GM12878 (cell line): ENCODE measurements around the gene GPLD1. TPM values are rescaled to one million over a fixed set of nuclear protein-coding genes. Genes with fewer than 3 reads are reported as not detected.

Experiments
- ATAC-seq: fragments of 200-7000 bp; cut with Tn5 transposase; 3 replicates; pipeline ENCODE4 v1.9.1; 2020; ENCODE audit warnings: mild to moderate bottlenecking, moderate library complexity
- BruUV-seq: library from RNA; stranded (reverse); fragments of 400-500 nt; replicated peaks from 2 replicates; lab custom pipeline; 2021; lab: Mats Ljungman, UMichigan
- CTCF ChIA-PET: fragments of 300-600 bp; sonication (Branson Sonifier 250); formaldehyde crosslinking; extraction: SDS; loops from one replicate; lab custom pipeline; 2021; ENCODE audit warnings: inconsistent platforms; lab: Yijun Ruan, JAX
- POLR2A ChIA-PET: fragments of 350-600 bp; formaldehyde crosslinking; extraction: SDS; loops from one replicate; lab custom pipeline; 2021; ENCODE audit warnings: inconsistent platforms; lab: Charles Lee
- RAD21 ChIA-PET: fragments of 300-600 bp; sonication (Branson Sonifier 250); formaldehyde crosslinking; loops from one replicate; lab custom pipeline; 2023; ENCODE audit warnings: antibody characterized with exemption; ENCODE audit not compliant: unreplicated experiment; lab: Charles Lee
- SMC1A ChIA-PET: fragments of 300-600 bp; sonication (Branson Sonifier 250); formaldehyde crosslinking; loops from one replicate; lab custom pipeline; 2023; ENCODE audit not compliant: unreplicated experiment, uncharacterized antibody; lab: Charles Lee
- DNase-seq: peaks from one replicate; pipeline ENCODE4 v3.0.0-alpha.2; 2011; ENCODE audit warnings: low read depth, low spot score
- FAIRE-seq: peaks from 3 replicates; lab custom pipeline; 2011; peaks lifted over from hg19 to GRCh38; lab: Jason Lieb, UNC
- H2AFZ ChIP-seq: 2 replicates; pipeline ENCODE4 v1.6.0; 2011; ENCODE audit warnings: low read depth, low read length, control low read depth; ENCODE audit not compliant: control insufficient read depth
- H3K27ac ChIP-seq: 2 replicates; pipeline ENCODE4 v1.5.1; 2011; ENCODE audit warnings: control low read depth; ENCODE audit not compliant: control insufficient read depth, insufficient read depth
- H3K27me3 ChIP-seq, 2 experiments: replicated peaks in 1 of 2; 2 replicates each; pipeline versions ENCODE4 v1.6.0 to v1.6.1; 2011; ENCODE audit warnings: low read length in 1 of 2; ENCODE audit not compliant: control insufficient read depth in 2 of 2, insufficient read depth in 2 of 2
- H3K36me3 ChIP-seq, 2 experiments: 2 replicates each; pipeline ENCODE4 v1.5.1; 2011; ENCODE audit warnings: low read length in 1 of 2; ENCODE audit not compliant: control insufficient read depth in 2 of 2, insufficient read depth in 2 of 2
- H3K4me1 ChIP-seq: 2 replicates; pipeline ENCODE4 v1.6.1; 2011; ENCODE audit warnings: mild to moderate bottlenecking, low read length, moderate library complexity, mixed read lengths; ENCODE audit not compliant: control insufficient read depth, insufficient read depth
- H3K4me2 ChIP-seq: 2 replicates; pipeline ENCODE4 v1.6.0; 2011; ENCODE audit warnings: control low read depth; ENCODE audit not compliant: control insufficient read depth, insufficient read depth
- H3K4me3 ChIP-seq: fragments of 200-600 bp; sonication (generic); 2 replicates; pipeline ENCODE4 v1.5.1; 2016
- H3K79me2 ChIP-seq: 2 replicates; pipeline ENCODE4 v1.6.0; 2011; ENCODE audit warnings: low read length; ENCODE audit not compliant: control insufficient read depth, insufficient read depth
- H3K9ac ChIP-seq: 2 replicates; pipeline ENCODE4 v1.8.0; 2011; ENCODE audit warnings: low read length, control low read depth, mixed read lengths; ENCODE audit not compliant: control insufficient read depth, insufficient read depth
- H3K9me3 ChIP-seq: replicated peaks from 3 replicates; pipeline ENCODE4 v1.5.1; 2011; ENCODE audit warnings: mild to moderate bottlenecking, low read length; ENCODE audit not compliant: control insufficient read depth, insufficient read depth
- H4K20me1 ChIP-seq: 2 replicates; pipeline ENCODE4 v1.6.0; 2011; ENCODE audit not compliant: control insufficient read depth, insufficient read depth
- ATF7 ChIP-seq: fragments of 450-650 bp; IDR thresholded peaks from 2 replicates; pipeline ENCODE4 v1.6.1; 2016; ENCODE audit warnings: low read depth, mild to moderate bottlenecking
- CBX5 ChIP-seq: sonication (generic); IDR thresholded peaks from 2 replicates; pipeline ENCODE4 v1.6.1; 2016; ENCODE audit warnings: low read depth, moderate library complexity, mild to moderate bottlenecking, inconsistent platforms
- CHD2 ChIP-seq: IDR thresholded peaks from 2 replicates; pipeline ENCODE4 v1.6.1; 2011; ENCODE audit warnings: low read depth, low read length, improper control_type of control experiment, borderline replicate concordance
- CREM ChIP-seq: IDR thresholded peaks from 2 replicates; pipeline ENCODE4 v1.6.1; 2014; ENCODE audit warnings: antibody characterized with exemption, low read depth
- ELK1 ChIP-seq: IDR thresholded peaks from 2 replicates; pipeline ENCODE4 v1.6.1; 2012; ENCODE audit warnings: low read depth, low read length, improper control_type of control experiment
- HDAC6 ChIP-seq: fragments of 200-600 bp; sonication (generic); IDR thresholded peaks from one replicate; pipeline ENCODE4 v1.8.0; 2017; ENCODE audit warnings: antibody characterized with exemption; ENCODE audit not compliant: unreplicated experiment
- IKZF2 ChIP-seq, 2 experiments: fragments of 450-650 bp; IDR thresholded peaks; 2 replicates each; pipeline ENCODE4 v1.6.1; 2017; ENCODE audit warnings: mild to moderate bottlenecking in 2 of 2, moderate library complexity in 2 of 2
- NBN ChIP-seq: fragments of 450-650 bp; IDR thresholded peaks from 2 replicates; pipeline ENCODE4 v1.6.1; 2016
- PAX8 ChIP-seq: fragments of 450-650 bp; IDR thresholded peaks from 2 replicates; pipeline ENCODE4 v1.6.1; 2017; ENCODE audit warnings: mild to moderate bottlenecking, moderate library complexity
- RELA ChIP-seq: fragments of 450-650 bp; IDR thresholded peaks from 2 replicates; pipeline ENCODE4 v1.8.0; 2014; ENCODE audit warnings: borderline replicate concordance; ENCODE audit not compliant: partially characterized antibody
- SIX5 ChIP-seq: IDR thresholded peaks from 2 replicates; pipeline ENCODE4 v1.6.1; 2011; ENCODE audit warnings: mild to moderate bottlenecking, low read depth, low read length, moderate library complexity; ENCODE audit not compliant: severe bottlenecking
- STAT1 ChIP-seq: fragments of 450-650 bp; conservative IDR thresholded peaks from 2 replicates; pipeline ENCODE4 v1.6.1; 2014; ENCODE audit warnings: antibody characterized with exemption, mild to moderate bottlenecking
- STAT3 ChIP-seq: IDR thresholded peaks from 2 replicates; pipeline ENCODE4 v1.6.1; 2011; ENCODE audit warnings: low read depth, low read length, improper control_type of control experiment
- ZNF217 ChIP-seq: fragments of 450-650 bp; IDR thresholded peaks from 2 replicates; pipeline ENCODE4 v1.6.1; 2017; ENCODE audit warnings: antibody characterized with exemption, mild to moderate bottlenecking
- ZNF384 ChIP-seq: IDR thresholded peaks from 2 replicates; pipeline ENCODE4 v1.6.1; 2012; ENCODE audit warnings: low read depth, mild to moderate bottlenecking, low read length, improper control_type of control experiment, borderline replicate concordance
- WGBS: methylation state at CpG from one replicate; pipeline ENCODE4 v1.1.6; 2016; ENCODE audit warnings: low lambda C conversion rate; ENCODE audit not compliant: insufficient replicate concordance, insufficient coverage; ENCODE audit errors: missing lambda C conversion rate; 5-methylcytosine and 5-hydroxymethylcytosine counted together
- in situ Hi-C: fragments of 300-500 bp; cut with MboI; formaldehyde crosslinking; loops from 9 replicates; pipeline ENCODE4 v1.14.3; 2018; ENCODE audit warnings: mixed read lengths
- intact Hi-C: fragments of 100-400 bp; cut with micrococcal nuclease; formaldehyde crosslinking; loops from one replicate; pipeline ENCODE4 v1.14.2; 2022; ENCODE audit not compliant: unreplicated experiment
- polyA plus RNA-seq, 11 experiments: library from polyadenylated mRNA; depleted of rRNA in 4 of 11; unstranded in 6 of 11; stranded (reverse) in 5 of 11; fragments of >200 nt; fragmentation: Nextera tagmentation in 4 of 11; fragmentation: Illumina TruSeq in 1 of 11; extraction: Ambion mirVana in 4 of 11; extraction: Trizol in 1 of 11; gene quantifications; 1 replicate in 1 of 11; 2 replicates in 10 of 11; pipeline versions ENCODE4 v1.2.1 to v1.2.3, GENCODE V29; 2011 to 2016; ENCODE audit warnings: inconsistent platforms in 2 of 11, missing spikeins in 2 of 11, low read depth in 1 of 11
- total RNA-seq, 4 experiments: library from RNA; depleted of rRNA in 3 of 4; stranded (reverse); fragments of >200 nt in 3 of 4; fragmentation: Illumina TruSeq in 1 of 4; extraction: Trizol in 1 of 4; gene quantifications; 2 replicates each; pipeline versions ENCODE4 v1.2.1 to v1.2.3, GENCODE V29; 2013 to 2021
- TF ChIP-seq, protein P1 (sequence below): fragments of 450-650 bp; IDR thresholded peaks from 2 replicates; pipeline ENCODE4 v1.6.1; 2016; ENCODE audit warnings: mild to moderate bottlenecking
- TF ChIP-seq, protein P2 (sequence below): fragments of 450-650 bp; IDR thresholded peaks from 2 replicates; pipeline ENCODE4 v1.6.1; 2017; ENCODE audit warnings: borderline replicate concordance

The GPLD1 gene
- total and polyA plus RNA-seq, 10 of the 15 experiments (the other 5 are each of a cell fraction or from before 2014, with no cell fraction given) = 0.04 to 1.0 (median 0.69) TPM

- CTCF ChIA-PET = interaction anchor here (0.7 to 0.8 kb wide), 2 partner anchors 12 to 154 kb away, joined by 3 to 4 read pairs; no protein-coding TSS in a partner anchor
- no TSS peak for BruUV-seq
- Histone ChIP-seq H3K4me2 (no peak overlapping the region), H3K79me2 (no peaks in the 10 kb centered on the region), H3K27me3 (no peaks in the 10 kb centered on the region), H3K9ac (no peak overlapping the region), H2AFZ (no peak overlapping the region), H4K20me1 (no peaks in the 10 kb centered on the region), H3K36me3 (no peaks in the 10 kb centered on the region), H3K27ac (no peak overlapping the region), H3K9me3 (no peaks in the 10 kb centered on the region), H3K4me3 (no peak overlapping the region), H3K4me1 (no peaks in the 10 kb centered on the region)
- ATAC-seq = no peak
- no peak for TF ChIP-seq ZNF217
- TF ChIP-seq ATF7 = no peak
- no peak for TF ChIP-seq STAT3
- TF ChIP-seq NBN = no peak
- TF ChIP-seq STAT1 = no peak
- TF ChIP-seq, protein P1, sequence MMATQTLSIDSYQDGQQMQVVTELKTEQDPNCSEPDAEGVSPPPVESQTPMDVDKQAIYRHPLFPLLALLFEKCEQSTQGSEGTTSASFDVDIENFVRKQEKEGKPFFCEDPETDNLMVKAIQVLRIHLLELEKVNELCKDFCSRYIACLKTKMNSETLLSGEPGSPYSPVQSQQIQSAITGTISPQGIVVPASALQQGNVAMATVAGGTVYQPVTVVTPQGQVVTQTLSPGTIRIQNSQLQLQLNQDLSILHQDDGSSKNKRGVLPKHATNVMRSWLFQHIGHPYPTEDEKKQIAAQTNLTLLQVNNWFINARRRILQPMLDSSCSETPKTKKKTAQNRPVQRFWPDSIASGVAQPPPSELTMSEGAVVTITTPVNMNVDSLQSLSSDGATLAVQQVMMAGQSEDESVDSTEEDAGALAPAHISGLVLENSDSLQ = no peak
- no peak for TF ChIP-seq RELA
- no peak for TF ChIP-seq IKZF2 (IDR thresholded peaks at IDR 0.05)
- no peak for TF ChIP-seq HDAC6
- TF ChIP-seq CHD2 = no peak
- no peak for TF ChIP-seq PAX8
- TF ChIP-seq ELK1 = no peak
- no peak for TF ChIP-seq SIX5
- TF ChIP-seq ZNF384 = no peak
- no peak for TF ChIP-seq CBX5
- no peak for TF ChIP-seq CREM
- TF ChIP-seq, protein P2, sequence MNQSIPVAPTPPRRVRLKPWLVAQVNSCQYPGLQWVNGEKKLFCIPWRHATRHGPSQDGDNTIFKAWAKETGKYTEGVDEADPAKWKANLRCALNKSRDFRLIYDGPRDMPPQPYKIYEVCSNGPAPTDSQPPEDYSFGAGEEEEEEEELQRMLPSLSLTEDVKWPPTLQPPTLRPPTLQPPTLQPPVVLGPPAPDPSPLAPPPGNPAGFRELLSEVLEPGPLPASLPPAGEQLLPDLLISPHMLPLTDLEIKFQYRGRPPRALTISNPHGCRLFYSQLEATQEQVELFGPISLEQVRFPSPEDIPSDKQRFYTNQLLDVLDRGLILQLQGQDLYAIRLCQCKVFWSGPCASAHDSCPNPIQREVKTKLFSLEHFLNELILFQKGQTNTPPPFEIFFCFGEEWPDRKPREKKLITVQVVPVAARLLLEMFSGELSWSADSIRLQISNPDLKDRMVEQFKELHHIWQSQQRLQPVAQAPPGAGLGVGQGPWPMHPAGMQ = no peak
- POLR2A ChIA-PET = no interaction called here
- FAIRE-seq = no peak
- DNase-seq = no peak
- intact Hi-C loops = no loop called here
- SMC1A ChIA-PET = interaction anchor here (0.7 to 1.7 kb wide), 3 partner anchors 10 to 97 kb away, joined by 3 to 5 read pairs (median 3); partner anchors contain the start of gene ALDH5A1
- RAD21 ChIA-PET = no interaction called here
- in situ Hi-C loops = no loop called here
- WGBS = 83% methylated on average over 5 of the region's 5 CpGs
These were observed 7.9 kb downstream of the GPLD1 start for GRCh38 chr6:24481449-24481848.
